ENCODE measurements around the gene BMI1. TPM values are rescaled to one million over a fixed set of nuclear protein-coding genes. Genes with fewer than 3 reads are reported as not detected.

BMI1 gene
- total and polyA plus RNA-seq, 7 donors, result 16.3 to 123 (median 58.9) TPM

- Histone ChIP-seq H3K27me3 (no peaks in the 10 kb centered on the region), H3K9me3 (no peaks in the 10 kb centered on the region), H3K36me3 (no peaks in the 10 kb centered on the region), H3K4me1 (no peaks in the 10 kb centered on the region), H3K27ac (no peak overlapping the region), H3K4me3 (no peak overlapping the region)
- no peak for TF ChIP-seq EP300 (IDR thresholded peaks at IDR 0.05)
- no peak for TF ChIP-seq CTCF (IDR thresholded peaks at IDR 0.05)
- TF ChIP-seq POLR2A (IDR thresholded peaks at IDR 0.05), result no peak
- TF ChIP-seq POLR2AphosphoS5 (IDR thresholded peaks at IDR 0.05), result no peak
- no peak for DNase-seq
- intact Hi-C loops (cut with DNase I), result no loop called here
- WGBS, 2 donors, result 89% methylated on average over 3 of the region's 3 CpGs
Observed at GRCh38 chr10:22293747-22294404, 27.0 kb upstream of the BMI1 start.

DNA sequence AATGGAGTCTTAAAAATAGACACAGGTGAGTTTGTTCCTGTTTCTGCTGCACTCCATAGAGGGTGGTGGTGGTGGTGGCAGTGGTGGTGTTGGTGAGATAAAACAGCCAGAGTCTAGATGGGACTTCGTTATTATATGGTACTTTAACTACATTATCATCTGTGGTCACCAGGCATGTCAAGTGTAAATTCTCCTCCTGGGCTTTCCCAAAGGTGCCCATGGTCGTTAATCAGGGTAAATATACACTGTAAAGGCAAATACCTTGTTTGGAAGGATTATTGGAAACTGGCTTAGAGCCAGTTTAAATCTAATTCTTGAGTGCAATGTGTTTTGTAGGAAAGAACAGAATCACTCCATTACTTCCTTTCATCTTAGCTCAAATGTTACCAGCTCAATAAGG, 26.2 kb upstream of the BMI1 start:
- no peaks in the 10 kb centered on the region for H3K27me3 ChIP-seq
- H3K4me1 ChIP-seq, result no peaks in the 10 kb centered on the region
- WGBS, 2 donors, result 20 to 47% methylated on average over 2 of the region's 2 CpGs
- H3K9me3 ChIP-seq, result no peaks in the 10 kb centered on the region
- no peak overlapping the region for H3K4me3 ChIP-seq
- H3K36me3 ChIP-seq, result no peaks in the 10 kb centered on the region
- no peak overlapping the region for H3K27ac ChIP-seq
- no peak for DNase-seq
- no peak for TF ChIP-seq POLR2A (IDR thresholded peaks at IDR 0.05)
- no peak for TF ChIP-seq CTCF (IDR thresholded peaks at IDR 0.05)
- no peak for TF ChIP-seq EP300 (IDR thresholded peaks at IDR 0.05)
- TF ChIP-seq POLR2AphosphoS5 (IDR thresholded peaks at IDR 0.05), result no peak
- intact Hi-C loops (cut with DNase I), result no loop called here

DNA sequence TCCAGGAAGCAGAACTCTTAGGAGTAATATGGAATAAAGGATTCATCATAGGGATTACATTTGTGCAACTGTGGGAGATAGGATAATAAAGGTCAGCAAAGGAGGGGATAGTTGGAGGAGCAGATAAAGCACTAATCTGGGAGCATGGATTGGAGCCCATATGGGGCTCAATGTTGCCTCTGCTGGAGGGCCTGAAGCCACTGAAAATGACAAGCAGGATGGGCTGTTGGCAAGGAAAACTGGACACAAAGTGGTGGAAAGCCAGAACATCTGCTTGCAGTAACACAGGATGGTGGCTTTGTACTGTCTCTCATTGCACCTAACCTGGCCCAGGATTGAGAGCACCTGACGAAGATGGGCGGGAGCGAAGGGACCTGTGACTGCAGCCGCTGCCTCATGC, 19.7 kb upstream of the BMI1 start:
- Histone ChIP-seq H3K4me1 (no peaks in the 10 kb centered on the region), H3K27ac (no peak overlapping the region), H3K27me3 (no peaks in the 10 kb centered on the region), H3K36me3 (no peaks in the 10 kb centered on the region), H3K4me3 (no peak overlapping the region), H3K9me3 (no peaks in the 10 kb centered on the region)
- no peak for DNase-seq
- intact Hi-C loops (cut with DNase I), result no loop called here
- 96 to 97% methylated on average over 4 of the region's 4 CpGs for WGBS, 2 donors
- TF ChIP-seq EP300 (IDR thresholded peaks at IDR 0.05) (no peak), CTCF (IDR thresholded peaks at IDR 0.05) (no peak), POLR2AphosphoS5 (IDR thresholded peaks at IDR 0.05) (no peak), POLR2A (IDR thresholded peaks at IDR 0.05) (no peak)

DNA sequence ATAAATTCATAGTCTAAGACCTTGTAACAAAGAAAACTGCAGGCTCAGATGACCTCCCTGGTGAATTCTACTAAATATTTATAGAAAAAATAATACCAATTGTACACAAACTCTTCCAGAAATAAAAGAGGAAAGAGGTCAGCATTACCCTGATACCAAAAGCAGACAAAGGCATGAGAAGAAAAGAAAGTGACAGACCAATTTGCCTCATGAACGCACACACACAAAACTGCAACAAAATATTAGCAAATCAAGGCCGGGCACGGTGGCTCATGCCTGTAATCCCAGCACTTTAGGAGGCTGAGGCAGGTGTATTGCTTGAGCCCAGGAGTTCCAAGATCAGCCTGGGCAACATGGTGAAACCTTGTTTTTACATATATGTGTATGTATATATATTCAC, 17.4 kb upstream of the BMI1 start:
- no peak for TF ChIP-seq CTCF (IDR thresholded peaks at IDR 0.05)
- no peak for TF ChIP-seq EP300 (IDR thresholded peaks at IDR 0.05)
- no peak for TF ChIP-seq POLR2AphosphoS5 (IDR thresholded peaks at IDR 0.05)
- TF ChIP-seq POLR2A (IDR thresholded peaks at IDR 0.05), result no peak
- no peak overlapping the region for H3K27ac ChIP-seq
- no peaks in the 10 kb centered on the region for H3K36me3 ChIP-seq
- H3K27me3 ChIP-seq, result no peaks in the 10 kb centered on the region
- intact Hi-C loops (cut with DNase I), result no loop called here
- DNase-seq, result no peak
- H3K4me1 ChIP-seq, result no peaks in the 10 kb centered on the region
- no peaks in the 10 kb centered on the region for H3K9me3 ChIP-seq
- WGBS, 2 donors, result 94 to 98% methylated on average over 3 of the region's 3 CpGs
- H3K4me3 ChIP-seq, result no peak overlapping the region

GRCh38 chr10:22305721-22306120, 15.2 kb upstream of the BMI1 start:
- no peaks in the 10 kb centered on the region for H3K4me1 ChIP-seq
- H3K36me3 ChIP-seq, result no peaks in the 10 kb centered on the region
- WGBS, 2 donors, result 53 to 75% methylated on average over 2 of the region's 2 CpGs
- TF ChIP-seq EP300 (IDR thresholded peaks at IDR 0.05) (no peak), CTCF (IDR thresholded peaks at IDR 0.05) (no peak), POLR2A (IDR thresholded peaks at IDR 0.05) (no peak), POLR2AphosphoS5 (IDR thresholded peaks at IDR 0.05) (no peak)
- no peak for DNase-seq
- no peaks in the 10 kb centered on the region for H3K9me3 ChIP-seq
- no peak overlapping the region for H3K4me3 ChIP-seq
- no peak overlapping the region for H3K27ac ChIP-seq
- no peaks in the 10 kb centered on the region for H3K27me3 ChIP-seq
- intact Hi-C loops (cut with DNase I), result loop anchor here (2.0 kb wide), 1 partner anchor 45 kb away; no protein-coding TSS in a partner anchor

Data from sigmoid colon (tissue), 7 donors.